ENCODE measurements around the gene SPATA13.

GRCh38 chr13:24216176-24216575, 55.7 kb downstream of the SPATA13 start:
- TF ChIP-seq POLR2AphosphoS5 (IDR thresholded peaks at IDR 0.05; ENCODE audit: low read depth, low read length) (no peak), TAF1 (IDR thresholded peaks at IDR 0.05; ENCODE audit: borderline replicate concordance, insufficient read depth, low read length) (no peak), REST (IDR thresholded peaks at IDR 0.05; ENCODE audit: insufficient read depth in 1 of 2, low read depth in 2 of 2, low read length in 2 of 2) (no peak), SIN3A (IDR thresholded peaks at IDR 0.05; ENCODE audit: borderline replicate concordance, insufficient read depth, low read length) (no peak)

Data from PFSK-1 (cell line).